H1 (cell line): ENCODE measurements around the gene DPYD. TPM values are rescaled to one million over a fixed set of nuclear protein-coding genes. Genes with fewer than 3 reads are reported as not detected.

Experiments used
- CEBPB ChIP-seq: IDR thresholded peaks from 2 replicates; pipeline ENCODE4 v1.6.1; 2012; ENCODE audit warnings: low read depth, low read length
- RBBP5 ChIP-seq: IDR thresholded peaks from 2 replicates; pipeline ENCODE4 v1.7.1; 2012; ENCODE audit warnings: low read depth, mild to moderate bottlenecking, inconsistent platforms, low read length, moderate library complexity, borderline replicate concordance
- SIRT6 ChIP-seq: IDR thresholded peaks from one replicate; pipeline ENCODE4 v1.7.1; 2012; ENCODE audit warnings: low read length, inconsistent platforms
- polyA plus RNA-seq, 7 experiments: library from polyadenylated mRNA; depleted of rRNA in 3 of 7; stranded (reverse) in 5 of 7; unstranded in 2 of 7; fragments of >200 nt in 5 of 7; fragments of 200-250 nt in 2 of 7; gene quantifications; 1 replicate in 5 of 7; 2 replicates in 1 of 7; 4 replicates in 1 of 7; pipeline versions ENCODE4 v1.2.1 to v1.2.3, GENCODE V29; 2011 to 2013; ENCODE audit warnings: missing spikeins in 2 of 7, mixed read lengths in 2 of 7
- total RNA-seq: library from RNA; stranded (reverse); fragmentation: NEBNext Ultra II Directional; extraction: Animal tissue kit (Norgen Biotek cat#: 25700); gene quantifications from 2 replicates; pipeline ENCODE4 v1.2.1, GENCODE V29; 2021
- TF ChIP-seq, protein P1 (sequence below): IDR thresholded peaks from 2 replicates; pipeline ENCODE4 v1.6.1; 2012; ENCODE audit warnings: low read length, inconsistent platforms
- TF ChIP-seq, protein P2 (sequence below), 3 experiments: IDR thresholded peaks; 1 replicate in 2 of 3; 2 replicates in 1 of 3; pipeline versions ENCODE4 v1.5.1 to v1.6.1; 2011; ENCODE audit warnings: low read length in 3 of 3, mild to moderate bottlenecking in 3 of 3, inconsistent platforms in 2 of 3, low read depth in 1 of 3, moderate library complexity in 1 of 3; ENCODE audit not compliant: insufficient read depth in 1 of 3; ENCODE audit errors: control extremely low read depth in 1 of 3

The DPYD gene
- total and polyA plus RNA-seq, 2 of the 8 experiments (the other 6 are each of a cell fraction or from before 2014, with no cell fraction given): 0.29 to 0.73 TPM

DNA sequence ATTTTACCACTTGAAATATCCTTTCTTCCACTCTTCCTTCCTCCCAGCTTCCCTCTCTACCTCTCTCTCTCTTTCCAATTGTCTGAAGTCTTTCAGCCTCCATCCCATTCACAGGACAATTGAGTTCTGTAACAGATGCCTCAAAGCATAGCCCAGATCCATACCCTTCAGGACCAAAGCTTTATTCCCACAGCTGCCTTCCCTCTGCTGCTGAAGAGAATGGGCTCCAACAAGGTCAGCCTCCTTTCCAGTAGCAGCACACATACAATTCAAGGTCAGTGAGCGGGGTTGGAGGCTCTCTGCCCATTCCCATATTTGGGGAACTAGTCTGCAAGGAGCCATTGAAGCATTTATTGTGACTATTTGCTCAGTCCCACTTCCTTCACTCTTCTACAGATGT lies 179.9 kb downstream of the DPYD start (continued):
- TF ChIP-seq, protein P1, sequence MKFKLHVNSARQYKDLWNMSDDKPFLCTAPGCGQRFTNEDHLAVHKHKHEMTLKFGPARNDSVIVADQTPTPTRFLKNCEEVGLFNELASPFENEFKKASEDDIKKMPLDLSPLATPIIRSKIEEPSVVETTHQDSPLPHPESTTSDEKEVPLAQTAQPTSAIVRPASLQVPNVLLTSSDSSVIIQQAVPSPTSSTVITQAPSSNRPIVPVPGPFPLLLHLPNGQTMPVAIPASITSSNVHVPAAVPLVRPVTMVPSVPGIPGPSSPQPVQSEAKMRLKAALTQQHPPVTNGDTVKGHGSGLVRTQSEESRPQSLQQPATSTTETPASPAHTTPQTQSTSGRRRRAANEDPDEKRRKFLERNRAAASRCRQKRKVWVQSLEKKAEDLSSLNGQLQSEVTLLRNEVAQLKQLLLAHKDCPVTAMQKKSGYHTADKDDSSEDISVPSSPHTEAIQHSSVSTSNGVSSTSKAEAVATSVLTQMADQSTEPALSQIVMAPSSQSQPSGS: no peak
- TF ChIP-seq, protein P2, sequence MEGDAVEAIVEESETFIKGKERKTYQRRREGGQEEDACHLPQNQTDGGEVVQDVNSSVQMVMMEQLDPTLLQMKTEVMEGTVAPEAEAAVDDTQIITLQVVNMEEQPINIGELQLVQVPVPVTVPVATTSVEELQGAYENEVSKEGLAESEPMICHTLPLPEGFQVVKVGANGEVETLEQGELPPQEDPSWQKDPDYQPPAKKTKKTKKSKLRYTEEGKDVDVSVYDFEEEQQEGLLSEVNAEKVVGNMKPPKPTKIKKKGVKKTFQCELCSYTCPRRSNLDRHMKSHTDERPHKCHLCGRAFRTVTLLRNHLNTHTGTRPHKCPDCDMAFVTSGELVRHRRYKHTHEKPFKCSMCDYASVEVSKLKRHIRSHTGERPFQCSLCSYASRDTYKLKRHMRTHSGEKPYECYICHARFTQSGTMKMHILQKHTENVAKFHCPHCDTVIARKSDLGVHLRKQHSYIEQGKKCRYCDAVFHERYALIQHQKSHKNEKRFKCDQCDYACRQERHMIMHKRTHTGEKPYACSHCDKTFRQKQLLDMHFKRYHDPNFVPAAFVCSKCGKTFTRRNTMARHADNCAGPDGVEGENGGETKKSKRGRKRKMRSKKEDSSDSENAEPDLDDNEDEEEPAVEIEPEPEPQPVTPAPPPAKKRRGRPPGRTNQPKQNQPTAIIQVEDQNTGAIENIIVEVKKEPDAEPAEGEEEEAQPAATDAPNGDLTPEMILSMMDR (IDR thresholded peaks at IDR 0.05; ENCODE audit: control extremely low read depth in 1 of 3, insufficient read depth in 1 of 3, low read depth in 1 of 3, low read length in 3 of 3): no peak
- TF ChIP-seq SIRT6 (no peak), CEBPB (no peak), RBBP5 (no peak)
- TF ChIP-seq, all 59 proteins: peak for 0
